Measurements from ENCODE around the gene OR2T10.

OR2T10 gene

DNA sequence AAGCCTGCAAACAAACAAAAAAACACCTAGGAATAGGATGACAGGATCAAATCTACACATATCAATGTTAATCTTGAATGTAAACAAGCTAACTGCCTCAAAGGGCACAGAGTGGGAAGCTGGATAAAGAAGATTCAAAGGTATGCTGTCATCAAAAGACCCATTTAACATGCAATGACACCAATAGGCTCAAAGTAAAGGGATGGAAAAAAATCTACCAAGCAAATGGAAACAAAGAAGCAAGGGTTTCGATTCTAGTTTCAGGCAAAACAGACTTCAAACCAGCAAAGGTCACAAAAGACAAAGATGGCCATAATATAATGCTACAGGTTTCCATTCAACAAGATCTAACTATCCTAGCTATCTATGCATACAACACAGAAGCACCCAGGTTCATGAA is 16.2 kb upstream of the OR2T10 start:
- DNase-seq (ENCODE audit: extremely low read depth, low read depth) = no peak
- TF ChIP-seq, protein P1, sequence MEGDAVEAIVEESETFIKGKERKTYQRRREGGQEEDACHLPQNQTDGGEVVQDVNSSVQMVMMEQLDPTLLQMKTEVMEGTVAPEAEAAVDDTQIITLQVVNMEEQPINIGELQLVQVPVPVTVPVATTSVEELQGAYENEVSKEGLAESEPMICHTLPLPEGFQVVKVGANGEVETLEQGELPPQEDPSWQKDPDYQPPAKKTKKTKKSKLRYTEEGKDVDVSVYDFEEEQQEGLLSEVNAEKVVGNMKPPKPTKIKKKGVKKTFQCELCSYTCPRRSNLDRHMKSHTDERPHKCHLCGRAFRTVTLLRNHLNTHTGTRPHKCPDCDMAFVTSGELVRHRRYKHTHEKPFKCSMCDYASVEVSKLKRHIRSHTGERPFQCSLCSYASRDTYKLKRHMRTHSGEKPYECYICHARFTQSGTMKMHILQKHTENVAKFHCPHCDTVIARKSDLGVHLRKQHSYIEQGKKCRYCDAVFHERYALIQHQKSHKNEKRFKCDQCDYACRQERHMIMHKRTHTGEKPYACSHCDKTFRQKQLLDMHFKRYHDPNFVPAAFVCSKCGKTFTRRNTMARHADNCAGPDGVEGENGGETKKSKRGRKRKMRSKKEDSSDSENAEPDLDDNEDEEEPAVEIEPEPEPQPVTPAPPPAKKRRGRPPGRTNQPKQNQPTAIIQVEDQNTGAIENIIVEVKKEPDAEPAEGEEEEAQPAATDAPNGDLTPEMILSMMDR (IDR thresholded peaks at IDR 0.05; ENCODE audit: low read depth, low read length) = no peak

DNA sequence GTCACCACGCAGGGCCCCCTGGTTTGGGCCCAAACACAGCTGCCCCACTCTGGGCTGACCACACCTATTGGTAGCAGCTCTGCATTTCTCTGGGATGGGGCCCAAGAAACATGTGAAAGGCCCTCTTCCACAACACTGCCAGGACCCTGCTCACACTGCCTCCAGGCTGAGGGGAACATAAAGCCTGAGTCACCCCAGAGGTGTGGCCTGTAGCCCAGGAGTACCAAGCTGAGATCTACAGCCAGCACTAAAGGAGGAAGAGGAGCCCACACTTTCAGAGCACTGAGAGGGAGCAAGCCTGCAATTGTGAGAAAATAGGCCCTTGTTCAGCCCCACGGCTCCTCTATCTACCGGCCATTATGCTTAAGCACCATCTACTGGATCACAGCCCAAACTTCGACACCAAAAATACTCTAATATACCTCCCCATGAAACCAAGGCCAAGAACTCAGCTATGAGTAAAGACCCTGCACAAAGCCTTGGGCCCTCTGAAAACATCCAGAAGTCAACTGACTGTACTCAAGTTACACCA is 14.4 kb upstream of the OR2T10 start:
- DNase-seq (ENCODE audit: extremely low read depth, low read depth) = no peak
- TF ChIP-seq, protein P1 (IDR thresholded peaks at IDR 0.05; ENCODE audit: low read depth, low read length) = no peak

DNA sequence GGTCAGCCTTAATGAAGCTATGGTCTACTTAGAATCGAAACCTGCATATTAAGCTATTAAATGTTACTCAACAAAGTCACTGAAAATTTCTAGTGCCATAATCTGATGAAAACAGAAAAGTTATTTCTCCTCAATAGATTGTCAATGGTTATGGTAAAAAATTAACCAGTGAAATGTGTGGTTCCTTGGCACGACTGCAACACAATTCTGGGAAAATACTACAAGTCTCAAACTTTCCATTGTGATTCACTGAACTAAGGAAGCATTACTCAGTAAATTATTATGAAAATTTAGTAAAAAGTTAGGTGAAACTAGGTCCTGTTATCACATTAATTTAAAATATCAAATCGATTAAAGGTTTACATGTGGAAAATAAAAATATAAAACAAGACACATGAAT is 12.8 kb upstream of the OR2T10 start:
- TF ChIP-seq, protein P1 (IDR thresholded peaks at IDR 0.05; ENCODE audit: low read depth, low read length) = no peak

DNA sequence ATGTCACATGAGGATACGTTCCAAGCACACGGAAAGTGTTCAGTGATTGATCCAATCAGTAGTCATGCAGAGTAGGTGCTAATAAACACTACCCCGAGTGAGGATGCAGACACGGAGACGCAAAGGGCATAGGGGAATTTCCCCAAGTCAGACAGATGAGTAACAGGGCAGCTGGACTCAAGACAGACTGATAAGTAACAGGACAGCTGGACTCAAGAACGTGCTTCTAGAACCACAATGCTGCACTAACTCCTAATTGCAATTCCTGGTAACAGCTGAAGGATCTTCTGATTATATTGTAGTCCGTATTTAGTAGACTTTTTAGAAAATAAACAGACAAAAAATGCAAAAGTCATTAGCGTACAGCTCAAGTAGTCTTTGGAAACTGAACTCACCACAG is 1.9 kb upstream of the OR2T10 start:
- TF ChIP-seq, protein P1 (IDR thresholded peaks at IDR 0.05; ENCODE audit: low read depth, low read length) = no peak
- no peak for DNase-seq (ENCODE audit: extremely low read depth, low read depth)

More for the DNA sequence above, 12.8 kb upstream of the OR2T10 start:
- DNase-seq (ENCODE audit: extremely low read depth, low read depth) = no peak

DNA sequence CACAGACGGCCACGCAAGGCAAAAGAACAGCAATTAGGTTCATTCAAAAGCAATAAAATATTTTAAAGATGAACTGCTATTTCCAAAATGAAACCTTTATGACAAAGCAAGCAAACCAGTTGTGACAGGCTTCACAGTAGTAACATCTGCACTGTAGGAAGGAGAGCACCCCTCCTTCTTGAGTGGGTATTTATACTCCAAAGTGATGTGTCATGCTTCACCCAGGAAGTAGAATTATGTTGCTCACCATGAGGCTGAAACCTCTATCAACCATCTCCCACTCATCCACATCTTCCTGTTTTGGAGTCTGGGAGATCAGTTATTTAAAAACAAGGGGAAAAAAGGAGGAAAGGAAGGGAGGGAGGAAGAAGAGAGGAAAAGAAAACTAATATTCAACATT is 885 bp downstream of the OR2T10 start:
- TF ChIP-seq, protein P1 (IDR thresholded peaks at IDR 0.05; ENCODE audit: low read depth, low read length) = no peak
- DNase-seq (ENCODE audit: extremely low read depth, low read depth) = no peak

DNA sequence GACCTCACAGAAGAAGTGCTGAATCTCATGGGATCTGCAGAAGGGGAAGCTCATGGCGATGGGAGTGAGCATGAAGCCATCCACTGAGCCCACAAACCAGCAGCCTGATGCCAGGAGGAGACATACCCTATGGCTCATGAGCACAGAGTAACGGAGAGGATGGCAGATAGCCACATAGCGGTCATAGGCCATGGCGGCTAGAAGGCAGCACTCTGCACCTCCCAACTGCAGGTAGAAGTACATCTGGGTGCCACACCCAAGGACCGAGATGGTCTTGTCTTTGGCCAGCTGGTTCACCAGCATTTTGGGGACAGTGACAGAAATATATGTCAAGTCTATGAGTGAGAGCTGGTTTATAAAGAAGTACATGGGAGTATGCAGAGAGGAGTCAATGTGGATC is 4.3 kb downstream of the OR2T10 start:
- DNase-seq (ENCODE audit: extremely low read depth, low read depth) = no peak
- TF ChIP-seq, protein P1 (IDR thresholded peaks at IDR 0.05; ENCODE audit: low read depth, low read length) = no peak

DNA sequence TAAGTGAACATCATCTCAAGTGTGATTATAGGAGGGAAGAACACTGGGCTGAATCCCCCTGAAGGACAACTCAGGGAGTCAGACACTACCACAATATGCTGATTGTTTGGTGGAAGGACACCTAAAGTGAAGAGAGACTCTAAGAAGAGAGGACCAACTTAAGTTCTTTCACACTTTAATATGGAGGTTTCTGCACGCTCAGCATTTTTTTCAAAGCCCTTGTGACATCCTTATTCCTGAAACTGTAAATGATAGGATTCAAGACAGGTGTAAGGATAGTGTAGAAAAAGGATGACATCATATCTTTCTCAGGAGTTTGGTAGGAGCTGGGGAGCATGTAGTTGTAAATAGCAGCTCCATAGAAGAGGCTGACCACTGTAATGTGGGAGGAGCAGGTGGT is 4.8 kb downstream of the OR2T10 start:
- no peak for DNase-seq (ENCODE audit: extremely low read depth, low read depth)
- TF ChIP-seq, protein P1 (IDR thresholded peaks at IDR 0.05; ENCODE audit: low read depth, low read length) = no peak
